SU-DHL-6 (cell line): Measurements from ENCODE around the gene FOXP2.

Source experiments
- H2AFZ ChIP-seq: fragments of 200-600 bp; sonication (generic); 2 replicates; pipeline ENCODE4 v1.6.1; 2014; ENCODE audit warnings: low read depth, mild to moderate bottlenecking, moderate library complexity, mixed read lengths, antibody characterized with exemption, low read length; ENCODE audit not compliant: severe bottlenecking
- H3F3A ChIP-seq: fragments of 200-600 bp; shearing (Covaris generic); 2 replicates; pipeline ENCODE4 v1.6.0; 2016; ENCODE audit warnings: antibody characterized with exemption, mild to moderate bottlenecking; ENCODE audit not compliant: insufficient read depth
- H3K27ac ChIP-seq: fragments of 200-600 bp; sonication (generic); 2 replicates; pipeline ENCODE4 v1.5.1; 2016; ENCODE audit warnings: low read depth, mild to moderate bottlenecking, low read length, moderate library complexity, mixed read lengths
- H3K27me3 ChIP-seq: fragments of 200-600 bp; sonication (generic), shearing (Covaris generic); 2 replicates; pipeline ENCODE4 v1.6.0; 2014; ENCODE audit warnings: mild to moderate bottlenecking, low read length
- H3K36me3 ChIP-seq: fragments of 200-600 bp; sonication (generic); 2 replicates; pipeline ENCODE4 v1.6.1; 2014; ENCODE audit warnings: mild to moderate bottlenecking, low read length, mixed read lengths
- H3K4me2 ChIP-seq: fragments of 300-600, 200-600 bp; shearing (Covaris generic), sonication (generic); 2 replicates; pipeline ENCODE4 v1.6.0; 2014; ENCODE audit warnings: low read length, low read depth, mild to moderate bottlenecking; ENCODE audit not compliant: poor library complexity, severe bottlenecking
- H3K4me3 ChIP-seq: fragments of 200-600 bp; sonication (generic); 2 replicates; pipeline ENCODE4 v1.5.1; 2014; ENCODE audit warnings: antibody characterized with exemption, low read length, mild to moderate bottlenecking, mixed read lengths; ENCODE audit not compliant: insufficient read depth, poor library complexity, severe bottlenecking
- H3K79me2 ChIP-seq: fragments of 200-600 bp; sonication (generic); 2 replicates; pipeline ENCODE4 v1.6.1; 2014; ENCODE audit warnings: mild to moderate bottlenecking, low read length, moderate library complexity; ENCODE audit not compliant: insufficient read depth
- H3K9ac ChIP-seq: fragments of 200-600 bp; sonication (generic); 2 replicates; pipeline ENCODE4 v1.7.0; 2014; ENCODE audit warnings: mild to moderate bottlenecking, low read length
- H3K9me2 ChIP-seq: fragments of 200-600 bp; sonication (generic); replicated peaks from 2 replicates; pipeline ENCODE4 v1.6.1; 2014; ENCODE audit warnings: low read length; ENCODE audit not compliant: insufficient read depth
- H3K9me3 ChIP-seq: fragments of 200-600 bp; sonication (generic); 2 replicates; pipeline ENCODE4 v1.6.1; 2014; ENCODE audit warnings: low read length, mixed read lengths; ENCODE audit not compliant: insufficient read depth
- H4K20me1 ChIP-seq: fragments of 200-600 bp; sonication (generic); 2 replicates; pipeline ENCODE4 v1.6.1; 2014; ENCODE audit warnings: low read depth, mild to moderate bottlenecking, antibody characterized with exemption, low read length, moderate library complexity, mixed read lengths
- CTCF ChIP-seq: fragments of 200-600 bp; sonication (generic); IDR thresholded peaks from one replicate; pipeline ENCODE4 v1.5.1; 2017; ENCODE audit warnings: antibody characterized with exemption, mild to moderate bottlenecking, low read length, moderate library complexity; ENCODE audit not compliant: insufficient read depth, poor library complexity, severe bottlenecking
- EZH2phosphoT487 ChIP-seq: fragments of 200-600 bp; sonication (generic), shearing (Covaris generic); conservative IDR thresholded peaks from 2 replicates; pipeline ENCODE4 v1.6.1; 2018; ENCODE audit warnings: mild to moderate bottlenecking, antibody characterized with exemption, low read length, moderate library complexity, mixed read lengths

FOXP2 gene

DNA sequence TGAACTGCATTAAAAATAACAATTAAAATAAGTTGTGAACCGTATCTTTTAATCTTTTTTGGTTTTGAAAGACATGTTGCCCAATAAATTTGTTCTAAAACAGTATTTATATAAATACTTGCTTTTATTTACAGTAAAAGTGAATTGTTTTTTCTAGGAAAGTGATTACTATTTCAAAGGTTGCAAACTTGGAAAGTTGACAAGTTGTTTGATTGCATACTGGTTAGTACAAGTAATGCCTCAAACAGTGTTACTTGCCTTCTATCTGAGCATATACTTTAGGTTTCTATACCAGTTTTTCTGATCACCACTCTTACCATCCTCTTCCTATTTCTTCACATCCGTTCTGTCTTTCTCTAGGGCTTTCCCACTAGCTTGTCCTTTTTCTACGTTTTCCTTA is 212.6 kb downstream of the FOXP2 start:
- no peaks in the 10 kb centered on the region for H3K79me2 ChIP-seq
- no peak for TF ChIP-seq EZH2phosphoT487
- no peak for TF ChIP-seq CTCF
- no peak overlapping the region for H3K4me3 ChIP-seq
- no peaks in the 10 kb centered on the region for H4K20me1 ChIP-seq
- no peaks in the 10 kb centered on the region for H3K9me3 ChIP-seq
- no peak overlapping the region for H3K4me2 ChIP-seq
- H2AFZ ChIP-seq, result no peak overlapping the region
- H3F3A ChIP-seq, result no peaks in the 10 kb centered on the region
- H3K9me2 ChIP-seq, result no peaks in the 10 kb centered on the region
- H3K27me3 ChIP-seq, result no peaks in the 10 kb centered on the region
- H3K9ac ChIP-seq, result no peak overlapping the region
- no peak overlapping the region for H3K27ac ChIP-seq
- no peaks in the 10 kb centered on the region for H3K36me3 ChIP-seq

DNA sequence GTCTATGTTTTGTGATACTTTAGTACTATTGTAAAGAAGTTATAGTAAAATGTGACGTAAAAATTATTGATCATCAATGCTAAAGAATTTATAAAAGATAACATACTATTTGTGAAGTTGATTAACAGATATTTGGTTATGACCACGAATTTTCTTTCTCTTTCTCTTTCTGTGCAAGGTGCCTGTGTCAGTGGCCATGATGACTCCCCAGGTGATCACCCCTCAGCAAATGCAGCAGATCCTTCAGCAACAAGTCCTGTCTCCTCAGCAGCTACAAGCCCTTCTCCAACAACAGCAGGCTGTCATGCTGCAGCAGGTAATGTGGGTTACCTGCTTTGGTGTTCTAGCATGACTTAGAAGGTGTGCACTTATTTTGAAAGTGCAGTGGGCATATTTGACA is 213.7 kb downstream of the FOXP2 start:
- TF ChIP-seq EZH2phosphoT487 (no peak), CTCF (no peak)
- H3F3A ChIP-seq, result no peaks in the 10 kb centered on the region
- no peaks in the 10 kb centered on the region for H3K27me3 ChIP-seq
- H3K4me3 ChIP-seq, result no peak overlapping the region
- H3K36me3 ChIP-seq, result no peaks in the 10 kb centered on the region
- no peak overlapping the region for H3K9ac ChIP-seq
- H3K4me2 ChIP-seq, result no peak overlapping the region
- no peaks in the 10 kb centered on the region for H3K79me2 ChIP-seq
- H3K9me2 ChIP-seq, result no peaks in the 10 kb centered on the region
- no peak overlapping the region for H3K27ac ChIP-seq
- H4K20me1 ChIP-seq, result no peaks in the 10 kb centered on the region
- no peak overlapping the region for H2AFZ ChIP-seq
- H3K9me3 ChIP-seq, result no peaks in the 10 kb centered on the region

GRCh38 chr7:114629762-114630161 is 215.1 kb downstream of the FOXP2 start:
- TF ChIP-seq EZH2phosphoT487 (no peak), CTCF (no peak)
- no peaks in the 10 kb centered on the region for H3K9me2 ChIP-seq
- H3K4me2 ChIP-seq, result no peak overlapping the region
- no peaks in the 10 kb centered on the region for H3K27me3 ChIP-seq
- H3K4me3 ChIP-seq, result no peak overlapping the region
- H4K20me1 ChIP-seq, result no peaks in the 10 kb centered on the region
- no peaks in the 10 kb centered on the region for H3K36me3 ChIP-seq
- no peak overlapping the region for H3K27ac ChIP-seq
- H3F3A ChIP-seq, result no peaks in the 10 kb centered on the region
- no peak overlapping the region for H3K9ac ChIP-seq
- H2AFZ ChIP-seq, result no peak overlapping the region
- H3K79me2 ChIP-seq, result no peaks in the 10 kb centered on the region
- H3K9me3 ChIP-seq, result no peaks in the 10 kb centered on the region
